Measurements from ENCODE around the gene SYCE3.
"Not testable (repeated sequence)": the region's sequence is repeated elsewhere in the genome, so short reads cannot be mapped to it uniquely, and the experiment has no call there.

The SYCE3 gene

GRCh38 chr22:50541667-50542026, 21.1 kb downstream of the SYCE3 start:
- H3K27ac ChIP-seq (ENCODE audit: insufficient read depth, low read depth, low read length, poor library complexity, severe bottlenecking); H3K9me3 ChIP-seq (ENCODE audit: control insufficient read depth, low read length); H3K4me3 ChIP-seq (ENCODE audit: insufficient read depth, low read depth, low read length); H3K36me3 ChIP-seq (ENCODE audit: control insufficient read depth, insufficient read depth, low read length); H3K4me1 ChIP-seq (ENCODE audit: control insufficient read depth, insufficient read depth, low read length): not testable (repeated sequence)
- WGBS, 2 experiments = 92 to 94% methylated on average over 5 of the region's 5 CpGs
- H3K27me3 ChIP-seq (ENCODE audit: control insufficient read depth, insufficient read depth, low read length, poor library complexity, severe bottlenecking) = peaks cover 26% of the 10 kb centered on the region

GRCh38 chr22:50540381-50540780, 22.3 kb downstream of the SYCE3 start:
- no peak overlapping the region for H3K27ac ChIP-seq (ENCODE audit: insufficient read depth, low read depth, low read length, poor library complexity, severe bottlenecking)
- no peaks in the 10 kb centered on the region for H3K4me1 ChIP-seq (ENCODE audit: control insufficient read depth, insufficient read depth, low read length)
- WGBS, 2 experiments = 86 to 88% methylated on average over 10 of the region's 10 CpGs
- H3K27me3 ChIP-seq (ENCODE audit: control insufficient read depth, insufficient read depth, low read length, poor library complexity, severe bottlenecking) = peaks cover 23% of the 10 kb centered on the region
- no peaks in the 10 kb centered on the region for H3K36me3 ChIP-seq (ENCODE audit: control insufficient read depth, insufficient read depth, low read length)
- no peak overlapping the region for H3K4me3 ChIP-seq (ENCODE audit: insufficient read depth, low read depth, low read length)
- H3K9me3 ChIP-seq (ENCODE audit: control insufficient read depth, low read length) = no peaks in the 10 kb centered on the region

GRCh38 chr22:50537765-50538164, 25.0 kb downstream of the SYCE3 start:
- no peaks in the 10 kb centered on the region for H3K9me3 ChIP-seq (ENCODE audit: control insufficient read depth, low read length)
- WGBS, 2 experiments = 91 to 92% methylated on average over 13 of the region's 13 CpGs
- H3K27me3 ChIP-seq (ENCODE audit: control insufficient read depth, insufficient read depth, low read length, poor library complexity, severe bottlenecking) = peaks cover 9% of the 10 kb centered on the region
- H3K4me3 ChIP-seq (ENCODE audit: insufficient read depth, low read depth, low read length) = no peak overlapping the region
- H3K36me3 ChIP-seq (ENCODE audit: control insufficient read depth, insufficient read depth, low read length) = no peaks in the 10 kb centered on the region
- H3K27ac ChIP-seq (ENCODE audit: insufficient read depth, low read depth, low read length, poor library complexity, severe bottlenecking) = no peak overlapping the region
- H3K4me1 ChIP-seq (ENCODE audit: control insufficient read depth, insufficient read depth, low read length) = no peaks in the 10 kb centered on the region

DNA sequence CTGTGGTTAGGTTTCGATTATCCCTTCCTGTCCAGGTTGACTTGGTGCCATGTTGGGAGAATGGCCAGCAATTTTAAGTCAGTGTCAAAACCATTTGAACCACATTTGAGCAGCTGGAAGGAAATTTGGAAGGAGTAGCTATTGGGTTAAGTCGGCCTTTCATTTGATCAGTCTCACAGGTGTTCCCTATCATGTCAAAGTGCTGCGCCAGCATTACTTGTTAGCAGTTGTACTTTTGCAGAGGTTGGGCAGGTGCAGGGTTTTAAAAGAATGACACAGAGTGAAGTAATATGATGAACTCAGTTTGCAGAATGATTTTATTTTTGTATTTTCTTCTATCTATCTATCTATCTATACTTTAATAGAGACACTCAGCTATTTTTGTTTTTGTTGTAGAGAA, 26.5 kb downstream of the SYCE3 start:
- H3K36me3 ChIP-seq (ENCODE audit: control insufficient read depth, insufficient read depth, low read length) = no peaks in the 10 kb centered on the region
- no peak overlapping the region for H3K27ac ChIP-seq (ENCODE audit: insufficient read depth, low read depth, low read length, poor library complexity, severe bottlenecking)
- 93 to 98% methylated on average over 3 of the region's 3 CpGs for WGBS, 2 experiments
- peaks cover 24% of the 10 kb centered on the region for H3K27me3 ChIP-seq (ENCODE audit: control insufficient read depth, insufficient read depth, low read length, poor library complexity, severe bottlenecking)
- no peaks in the 10 kb centered on the region for H3K9me3 ChIP-seq (ENCODE audit: control insufficient read depth, low read length)
- peaks cover 5% of the 10 kb centered on the region for H3K4me1 ChIP-seq (ENCODE audit: control insufficient read depth, insufficient read depth, low read length)
- H3K4me3 ChIP-seq (ENCODE audit: insufficient read depth, low read depth, low read length) = no peak overlapping the region

DNA sequence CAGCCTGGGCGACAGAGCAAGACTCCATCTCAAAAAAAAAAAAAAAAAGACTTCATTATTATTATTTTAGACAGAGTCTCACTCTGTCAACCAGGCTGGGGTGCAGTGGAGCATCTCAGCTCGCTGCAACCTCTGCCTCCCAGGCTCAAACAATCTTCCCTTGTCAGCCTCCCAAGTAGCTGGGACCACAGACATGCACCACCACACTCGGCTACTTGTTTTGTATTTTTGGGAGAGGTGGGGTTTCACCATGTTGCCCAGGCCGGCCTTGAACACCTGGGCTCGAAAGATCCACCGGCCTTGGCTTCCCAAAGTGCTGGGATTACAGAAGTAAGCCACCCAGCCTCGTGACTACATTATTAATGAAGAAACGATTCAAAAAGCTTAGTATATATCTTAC, 27.6 kb downstream of the SYCE3 start:
- Histone ChIP-seq H3K36me3 (ENCODE audit: control insufficient read depth, insufficient read depth, low read length) (no peaks in the 10 kb centered on the region), H3K4me1 (ENCODE audit: control insufficient read depth, insufficient read depth, low read length) (peaks cover 13% of the 10 kb centered on the region), H3K27me3 (ENCODE audit: control insufficient read depth, insufficient read depth, low read length, poor library complexity, severe bottlenecking) (peaks cover 35% of the 10 kb centered on the region), H3K4me3 (ENCODE audit: insufficient read depth, low read depth, low read length) (no peak overlapping the region), H3K27ac (ENCODE audit: insufficient read depth, low read depth, low read length, poor library complexity, severe bottlenecking) (no peak overlapping the region), H3K9me3 (ENCODE audit: control insufficient read depth, low read length) (no peaks in the 10 kb centered on the region)
- WGBS, 2 experiments = 91 to 94% methylated on average over 6 to 8 of the region's 8 CpGs

- H3K27ac ChIP-seq (ENCODE audit: insufficient read depth, low read depth, low read length, poor library complexity, severe bottlenecking); H3K9me3 ChIP-seq (ENCODE audit: control insufficient read depth, low read length); H3K36me3 ChIP-seq (ENCODE audit: control insufficient read depth, insufficient read depth, low read length); H3K4me3 ChIP-seq (ENCODE audit: insufficient read depth, low read depth, low read length): not testable (repeated sequence)
- peaks cover 13% of the 10 kb centered on the region for H3K4me1 ChIP-seq (ENCODE audit: control insufficient read depth, insufficient read depth, low read length)
- 70 to 73% methylated on average over 20 to 21 of the region's 21 CpGs for WGBS, 2 experiments
- peaks cover 46% of the 10 kb centered on the region for H3K27me3 ChIP-seq (ENCODE audit: control insufficient read depth, insufficient read depth, low read length, poor library complexity, severe bottlenecking)
Measured at GRCh38 chr22:50533856-50534711, 28.6 kb downstream of the SYCE3 start.

GRCh38 chr22:50532824-50533796, 29.6 kb downstream of the SYCE3 start:
- Histone ChIP-seq H3K36me3 (ENCODE audit: control insufficient read depth, insufficient read depth, low read length) (no peaks in the 10 kb centered on the region), H3K4me3 (ENCODE audit: insufficient read depth, low read depth, low read length) (no peak overlapping the region), H3K9me3 (ENCODE audit: control insufficient read depth, low read length) (no peaks in the 10 kb centered on the region), H3K27ac (ENCODE audit: insufficient read depth, low read depth, low read length, poor library complexity, severe bottlenecking) (no peak overlapping the region), H3K27me3 (ENCODE audit: control insufficient read depth, insufficient read depth, low read length, poor library complexity, severe bottlenecking) (peaks cover 56% of the 10 kb centered on the region), H3K4me1 (ENCODE audit: control insufficient read depth, insufficient read depth, low read length) (peaks cover 13% of the 10 kb centered on the region)
- 91 to 93% methylated on average over 18 to 19 of the region's 19 CpGs for WGBS, 2 experiments

GRCh38 chr22:50531962-50532674, 30.6 kb downstream of the SYCE3 start:
- peak overlapping the region; percentile 41 for H3K4me3 ChIP-seq (ENCODE audit: insufficient read depth, low read depth, low read length)
- peaks cover 65% of the 10 kb centered on the region for H3K27me3 ChIP-seq (ENCODE audit: control insufficient read depth, insufficient read depth, low read length, poor library complexity, severe bottlenecking)
- peaks cover 13% of the 10 kb centered on the region for H3K4me1 ChIP-seq (ENCODE audit: control insufficient read depth, insufficient read depth, low read length)
- WGBS, 2 experiments = 4 to 6% methylated on average over 53 to 56 of the region's 56 CpGs
- H3K36me3 ChIP-seq (ENCODE audit: control insufficient read depth, insufficient read depth, low read length) = no peaks in the 10 kb centered on the region
- H3K27ac ChIP-seq (ENCODE audit: insufficient read depth, low read depth, low read length, poor library complexity, severe bottlenecking) = no peak overlapping the region
- no peaks in the 10 kb centered on the region for H3K9me3 ChIP-seq (ENCODE audit: control insufficient read depth, low read length)

GRCh38 chr22:50531546-50531961, 31.2 kb downstream of the SYCE3 start:
- Histone ChIP-seq H3K27ac (ENCODE audit: insufficient read depth, low read depth, low read length, poor library complexity, severe bottlenecking) (no peak overlapping the region), H3K27me3 (ENCODE audit: control insufficient read depth, insufficient read depth, low read length, poor library complexity, severe bottlenecking) (peaks cover 71% of the 10 kb centered on the region), H3K4me3 (ENCODE audit: insufficient read depth, low read depth, low read length) (peak overlapping the region; percentile 41), H3K4me1 (ENCODE audit: control insufficient read depth, insufficient read depth, low read length) (peaks cover 14% of the 10 kb centered on the region), H3K36me3 (ENCODE audit: control insufficient read depth, insufficient read depth, low read length) (no peaks in the 10 kb centered on the region), H3K9me3 (ENCODE audit: control insufficient read depth, low read length) (no peaks in the 10 kb centered on the region)
- 5% methylated on average over 44 of the region's 44 CpGs for WGBS, 2 experiments
